ENCODE data around the gene SERTAD4.

The SERTAD4 gene

GRCh38 chr1:210234329-210234757 lies 1.7 kb downstream of the SERTAD4 start:
- Histone ChIP-seq H3K36me3 (no peaks in the 10 kb centered on the region), H3K4me3 (peak overlapping the region; percentile 69 to 89), H3K27me3 (no peaks in the 10 kb centered on the region), H3K27ac (peak overlapping the region; percentile 83 to 93), H3K9me3 (no peaks in the 10 kb centered on the region), H3K4me1 (peaks cover 0 to 61% (median 55%) of the 10 kb centered on the region in 4 donors)
- TF ChIP-seq CTCF (IDR thresholded peaks at IDR 0.05) = no peak
- intact Hi-C loops (cut with DNase I; ENCODE audit: low total_unique reads) = no loop called here
- no peak for DNase-seq

DNA sequence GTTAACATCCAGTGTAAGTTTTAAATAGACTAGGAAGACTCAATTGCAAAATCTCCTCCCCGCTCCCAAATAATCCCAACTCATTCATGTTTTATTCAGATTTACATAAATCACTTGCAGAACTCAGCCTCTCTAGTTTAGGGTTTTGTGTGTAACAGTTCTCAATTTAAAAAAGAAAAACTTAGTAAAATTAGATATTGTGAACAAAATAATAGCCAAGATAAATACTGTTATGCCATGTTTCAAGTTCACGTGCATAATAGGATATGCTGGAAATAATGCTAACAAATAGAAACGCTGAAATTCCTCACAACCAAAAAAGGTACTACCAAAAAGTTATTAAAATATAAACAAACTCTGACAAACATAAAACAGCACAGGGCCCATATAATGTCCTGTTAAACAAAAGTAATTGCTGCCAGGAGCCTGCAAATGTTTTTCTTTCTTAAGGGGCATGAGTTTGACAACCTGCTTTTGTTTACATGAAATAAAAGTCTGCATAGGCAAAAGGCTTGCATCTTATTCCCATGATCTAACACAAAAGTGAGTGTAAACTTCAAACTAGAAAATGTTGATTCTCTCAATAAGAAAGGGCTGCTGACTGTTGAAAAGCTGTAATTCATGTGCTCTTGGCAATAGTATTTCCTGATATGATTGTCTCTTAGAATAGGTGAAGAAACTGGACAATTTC lies 2.9 kb downstream of the SERTAD4 start:
- intact Hi-C loops (cut with DNase I; ENCODE audit: low total_unique reads) = loop anchor here (2.0 kb wide), 1 partner anchor 57 kb away; no protein-coding TSS in a partner anchor
- H3K4me3 ChIP-seq = no peak overlapping the region
- no peak for TF ChIP-seq CTCF (IDR thresholded peaks at IDR 0.05)
- peak overlapping the region; percentile 81 to 93 for H3K27ac ChIP-seq
- no peaks in the 10 kb centered on the region for H3K27me3 ChIP-seq
- H3K9me3 ChIP-seq = no peaks in the 10 kb centered on the region
- H3K36me3 ChIP-seq = no peaks in the 10 kb centered on the region
- peaks cover 0 to 73% (median 66%) of the 10 kb centered on the region in 4 donors for H3K4me1 ChIP-seq
- no peak for DNase-seq

GRCh38 chr1:210236386-210236839 lies 3.8 kb downstream of the SERTAD4 start:
- no peak for DNase-seq
- H3K36me3 ChIP-seq = no peaks in the 10 kb centered on the region
- no peaks in the 10 kb centered on the region for H3K27me3 ChIP-seq
- TF ChIP-seq CTCF (IDR thresholded peaks at IDR 0.05) = no peak
- H3K4me3 ChIP-seq = no peak overlapping the region
- peaks cover 0 to 80% (median 71%) of the 10 kb centered on the region in 4 donors for H3K4me1 ChIP-seq
- intact Hi-C loops (cut with DNase I; ENCODE audit: low total_unique reads) = loop anchor here (2.0 kb wide), 1 partner anchor 56 kb away; no protein-coding TSS in a partner anchor
- no peaks in the 10 kb centered on the region for H3K9me3 ChIP-seq
- H3K27ac ChIP-seq = peak overlapping the region; percentile 81 to 93

DNA sequence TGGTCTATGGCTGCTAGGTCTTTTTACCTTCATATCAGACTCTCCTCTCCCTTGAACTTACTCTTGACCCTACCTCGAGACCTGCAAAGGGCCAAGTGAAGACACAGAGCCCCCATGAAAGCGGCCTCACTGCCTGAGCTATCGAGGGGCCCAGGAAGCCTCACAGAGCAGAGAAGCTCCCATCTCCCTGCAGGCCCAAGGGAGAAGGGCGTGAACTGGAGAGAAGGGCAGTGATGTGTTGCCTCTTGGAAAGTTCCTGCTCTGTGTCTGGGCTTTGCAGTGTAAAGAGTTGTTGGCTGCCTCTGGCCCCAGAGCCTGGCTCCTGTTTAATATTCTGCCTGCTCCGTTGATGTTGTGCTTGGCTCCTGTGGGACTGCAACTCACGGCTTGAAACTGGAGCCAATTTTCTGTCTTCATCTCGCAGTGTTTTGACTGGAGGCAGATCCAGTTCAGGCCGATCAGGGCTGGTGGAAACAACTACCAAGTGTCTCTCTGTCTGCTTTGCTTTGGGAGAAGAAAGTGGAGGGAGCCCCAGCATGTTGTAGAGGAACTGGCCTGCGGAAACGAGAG lies 4.3 kb downstream of the SERTAD4 start:
- peak overlapping the region; percentile 18 to 26 for H3K4me3 ChIP-seq
- TF ChIP-seq CTCF (IDR thresholded peaks at IDR 0.05) = peak in 1 of 2 experiments; percentile 11
- no peaks in the 10 kb centered on the region for H3K27me3 ChIP-seq
- H3K9me3 ChIP-seq = no peaks in the 10 kb centered on the region
- peaks cover 0 to 4% (median 0%) of the 10 kb centered on the region in 3 donors for H3K36me3 ChIP-seq
- peak overlapping the region; percentile 81 to 93 for H3K27ac ChIP-seq
- intact Hi-C loops (cut with DNase I; ENCODE audit: low total_unique reads) = loop anchor here (2.0 kb wide), 1 partner anchor 56 kb away; no protein-coding TSS in a partner anchor
- H3K4me1 ChIP-seq = peaks cover 0 to 76% (median 69%) of the 10 kb centered on the region in 4 donors
- DNase-seq = peak; percentile 83 to 96

DNA sequence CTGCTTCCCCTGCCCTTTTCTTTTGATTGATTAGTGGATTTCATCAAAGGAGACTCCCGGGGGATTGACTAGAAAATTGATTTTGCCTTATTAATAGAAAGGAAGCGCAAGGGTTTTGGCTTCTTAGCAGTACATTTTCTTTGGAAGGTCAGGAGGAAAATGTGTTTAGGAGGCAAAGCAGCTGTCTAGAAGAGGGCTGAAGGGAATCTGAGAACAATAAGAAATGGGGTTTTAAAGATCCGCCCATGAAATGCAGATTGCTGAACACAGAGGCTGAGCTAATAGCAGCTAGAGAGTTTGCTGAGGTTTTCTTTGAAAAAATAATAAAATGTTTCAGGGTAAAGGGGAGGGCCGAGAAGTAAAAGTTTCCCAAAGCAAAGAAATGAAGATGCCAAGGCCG lies 4.9 kb downstream of the SERTAD4 start:
- intact Hi-C loops (cut with DNase I; ENCODE audit: low total_unique reads) = loop anchor here (2.0 kb wide), 1 partner anchor 55 kb away; no protein-coding TSS in a partner anchor
- no peak for DNase-seq
- H3K27me3 ChIP-seq = no peaks in the 10 kb centered on the region
- peaks cover 0 to 72% (median 66%) of the 10 kb centered on the region in 4 donors for H3K4me1 ChIP-seq
- H3K27ac ChIP-seq = peak overlapping the region; percentile 81 to 93
- no peak for TF ChIP-seq CTCF (IDR thresholded peaks at IDR 0.05)
- no peaks in the 10 kb centered on the region for H3K9me3 ChIP-seq
- H3K4me3 ChIP-seq = peak overlapping the region; percentile 18 to 26
- H3K36me3 ChIP-seq = peaks cover 0 to 8% (median 0%) of the 10 kb centered on the region in 3 donors

All from tibial artery (tissue), 4 donors.